Upper lobe of left lung (tissue), 4 donors: ENCODE results near the gene ELOVL6.

ENCODE experiments used
- POLR2AphosphoS5 ChIP-seq, 2 donors: sonication (generic); formaldehyde crosslinking; IDR thresholded peaks; one replicate each; pipeline ENCODE4 v1.5.1; 2017; ENCODE audit warnings: antibody characterized with exemption in 2 of 2
- TF ChIP-seq, protein P1 (sequence below), 6 experiments: fragments of 450-650 bp in 4 of 6; fragments of 200-600 bp in 2 of 6; sonication (generic) in 2 of 6; IDR thresholded peaks; one replicate each; pipeline ENCODE4 v1.5.1; 2016 to 2019; ENCODE audit warnings: antibody characterized with exemption in 6 of 6

DNA sequence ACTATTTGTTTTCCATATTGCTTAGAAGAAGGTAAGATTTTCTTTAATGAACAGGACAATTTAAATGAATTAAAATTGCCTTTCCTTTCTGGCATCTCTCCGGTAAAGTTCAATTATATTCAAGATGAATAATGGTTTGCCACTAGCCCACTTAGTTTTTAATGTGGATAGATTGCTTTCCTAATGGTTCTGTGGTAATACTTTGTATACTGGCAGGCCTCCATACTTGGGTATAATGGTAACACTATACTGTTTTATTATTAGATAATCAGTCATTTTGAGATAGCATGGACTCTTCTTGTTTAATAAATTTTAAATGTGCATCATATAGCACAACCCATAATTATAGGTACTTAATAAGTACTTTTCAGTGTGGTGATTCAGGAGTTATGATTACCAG lies 89.5 kb downstream of the ELOVL6 start:
- TF ChIP-seq, protein P1, sequence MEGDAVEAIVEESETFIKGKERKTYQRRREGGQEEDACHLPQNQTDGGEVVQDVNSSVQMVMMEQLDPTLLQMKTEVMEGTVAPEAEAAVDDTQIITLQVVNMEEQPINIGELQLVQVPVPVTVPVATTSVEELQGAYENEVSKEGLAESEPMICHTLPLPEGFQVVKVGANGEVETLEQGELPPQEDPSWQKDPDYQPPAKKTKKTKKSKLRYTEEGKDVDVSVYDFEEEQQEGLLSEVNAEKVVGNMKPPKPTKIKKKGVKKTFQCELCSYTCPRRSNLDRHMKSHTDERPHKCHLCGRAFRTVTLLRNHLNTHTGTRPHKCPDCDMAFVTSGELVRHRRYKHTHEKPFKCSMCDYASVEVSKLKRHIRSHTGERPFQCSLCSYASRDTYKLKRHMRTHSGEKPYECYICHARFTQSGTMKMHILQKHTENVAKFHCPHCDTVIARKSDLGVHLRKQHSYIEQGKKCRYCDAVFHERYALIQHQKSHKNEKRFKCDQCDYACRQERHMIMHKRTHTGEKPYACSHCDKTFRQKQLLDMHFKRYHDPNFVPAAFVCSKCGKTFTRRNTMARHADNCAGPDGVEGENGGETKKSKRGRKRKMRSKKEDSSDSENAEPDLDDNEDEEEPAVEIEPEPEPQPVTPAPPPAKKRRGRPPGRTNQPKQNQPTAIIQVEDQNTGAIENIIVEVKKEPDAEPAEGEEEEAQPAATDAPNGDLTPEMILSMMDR (IDR thresholded peaks at IDR 0.05) = no peak
- TF ChIP-seq POLR2AphosphoS5 (IDR thresholded peaks at IDR 0.05) = no peak
